IPS DF 4.7 (cell line): ENCODE measurements around the gene TRIM63.

Experiments used
- DNase-seq: peaks from one replicate; pipeline ENCODE4 v3.0.0-alpha.2; 2013; ENCODE audit warnings: low spot score; ENCODE audit errors: extremely low read depth

TRIM63 gene

DNA sequence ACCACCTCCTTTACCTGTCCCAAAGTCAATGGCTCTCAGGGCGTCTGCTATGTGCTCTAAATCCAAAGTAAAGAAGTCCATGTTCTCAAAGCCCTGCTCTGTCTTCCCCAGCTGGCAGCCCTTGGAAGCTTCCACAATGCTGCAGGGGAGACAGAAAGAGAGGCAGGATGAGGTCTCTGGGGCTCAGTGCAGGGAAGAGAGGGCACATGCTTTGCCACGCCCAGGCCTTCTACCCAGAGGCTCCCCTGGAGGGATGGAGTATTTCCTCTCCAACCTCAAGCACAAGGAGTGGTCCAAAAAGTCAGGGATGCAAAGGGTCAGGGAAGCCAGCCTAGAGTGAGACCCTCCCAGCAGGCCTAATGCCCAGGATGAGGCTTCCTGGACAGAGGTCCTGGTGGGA, 10.2 kb downstream of the TRIM63 start:
- DNase-seq: no peak

DNA sequence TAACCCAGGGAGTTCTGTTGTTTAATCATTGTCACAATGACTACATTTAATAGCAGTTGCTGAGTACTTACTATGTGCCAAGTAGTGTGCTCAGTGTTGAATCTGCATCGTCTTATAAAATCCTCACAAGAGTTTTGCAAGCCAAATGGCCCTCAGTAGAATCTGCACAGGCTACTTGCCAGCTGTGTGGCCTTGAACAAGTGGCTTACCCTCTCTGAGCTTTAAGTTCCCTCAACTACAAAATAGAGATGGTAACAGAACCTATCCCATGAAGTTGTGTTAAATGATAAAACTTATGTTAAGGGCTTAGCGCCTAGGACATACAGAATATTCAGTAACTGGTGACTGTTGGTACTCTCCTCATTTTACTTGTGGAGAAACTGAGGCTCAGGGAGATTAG, 12.4 kb downstream of the TRIM63 start:
- no peak for DNase-seq

DNA sequence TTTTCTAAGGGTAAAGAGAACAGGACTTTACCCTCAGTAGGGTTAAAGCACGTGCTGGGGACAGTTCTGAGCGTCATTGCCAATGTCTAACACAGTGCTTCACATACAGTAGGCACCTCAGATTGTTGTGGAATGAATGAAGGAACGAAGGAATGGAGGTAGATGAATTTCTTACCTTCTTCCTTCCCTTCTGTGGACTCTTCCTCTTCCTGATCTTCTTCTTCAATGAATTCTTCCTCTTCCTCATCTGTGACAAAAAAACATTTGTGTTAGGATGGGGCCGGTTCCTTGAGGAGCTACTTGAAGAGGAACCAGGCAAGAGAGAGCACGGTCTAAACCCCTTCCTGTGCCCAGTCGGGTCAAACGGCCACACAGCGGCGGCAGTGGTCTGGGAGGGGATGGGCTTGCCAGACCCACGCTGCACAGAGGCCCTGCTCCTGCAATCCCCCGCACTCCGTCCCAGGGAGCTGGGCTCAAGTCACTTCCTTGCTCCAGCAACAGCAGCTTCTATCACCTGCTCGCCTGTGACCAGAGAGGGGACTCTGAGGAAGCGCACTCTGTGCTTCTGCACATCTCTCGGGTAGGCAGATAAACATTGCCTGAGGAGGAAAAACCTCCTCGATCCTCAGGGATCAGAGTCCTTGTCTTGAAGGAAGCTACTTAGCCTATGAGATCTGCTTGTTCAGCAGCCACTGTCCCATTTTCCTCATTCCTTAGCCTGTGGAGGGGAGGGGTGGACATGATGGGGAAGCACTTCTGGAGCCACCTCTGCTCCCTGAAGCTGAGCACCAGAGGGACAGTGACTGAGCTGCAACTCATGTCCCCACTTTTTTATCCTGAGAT, 13.5 kb downstream of the TRIM63 start:
- DNase-seq: no peak

DNA sequence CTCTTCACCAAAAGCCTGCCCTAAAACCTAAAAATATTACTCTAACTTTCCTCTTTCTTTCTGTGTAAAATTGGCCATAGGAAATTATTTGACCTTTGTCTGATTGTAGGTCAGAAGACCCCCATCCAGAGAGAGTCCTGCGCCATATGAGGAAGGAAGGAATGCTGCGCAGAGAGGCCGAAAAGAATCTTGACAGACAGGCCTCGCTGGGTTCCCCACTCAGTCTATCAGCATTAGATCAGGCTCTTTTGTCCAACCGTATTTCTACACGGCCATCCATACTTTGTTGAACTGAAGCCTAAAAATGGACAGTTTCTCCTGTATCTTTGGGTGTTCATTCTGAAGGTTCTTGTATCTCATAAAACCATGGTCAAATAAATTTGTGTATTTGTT, 17.2 kb downstream of the TRIM63 start:
- DNase-seq: no peak

DNA sequence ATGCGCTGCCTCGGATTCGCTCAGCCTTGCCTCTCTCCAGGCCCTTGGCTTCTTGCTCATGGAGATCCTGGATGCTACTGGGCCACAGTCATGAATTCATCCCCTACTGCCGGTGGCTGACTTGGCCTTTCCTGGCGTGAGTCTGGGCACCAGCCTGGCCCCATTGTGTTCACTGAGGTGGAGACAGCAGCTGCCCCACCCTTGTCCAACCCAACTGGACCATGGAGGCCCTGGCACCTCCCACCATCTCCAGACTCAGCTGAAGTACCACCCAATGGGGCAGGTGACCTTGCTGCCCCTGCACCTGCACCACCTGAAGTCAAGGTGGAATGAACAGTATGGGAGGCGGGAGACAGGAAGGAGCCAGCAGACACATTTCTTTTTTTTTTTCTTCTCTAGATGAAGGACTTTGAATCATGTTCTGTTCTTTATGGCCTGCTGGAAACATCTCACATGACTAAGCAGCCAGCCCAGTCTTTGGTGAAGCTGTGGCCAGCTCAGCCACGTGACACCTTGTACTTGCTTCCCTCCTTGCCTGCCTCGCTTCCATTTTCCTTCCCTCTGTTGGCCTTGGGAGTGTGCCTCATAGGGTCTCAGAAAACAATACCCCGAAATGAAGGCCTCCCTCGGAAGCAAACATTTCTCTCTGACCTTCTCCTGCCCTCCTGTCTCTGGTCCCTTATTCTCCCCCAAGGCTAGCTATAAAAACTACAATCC, 17.7 kb downstream of the TRIM63 start:
- no peak for DNase-seq

DNA sequence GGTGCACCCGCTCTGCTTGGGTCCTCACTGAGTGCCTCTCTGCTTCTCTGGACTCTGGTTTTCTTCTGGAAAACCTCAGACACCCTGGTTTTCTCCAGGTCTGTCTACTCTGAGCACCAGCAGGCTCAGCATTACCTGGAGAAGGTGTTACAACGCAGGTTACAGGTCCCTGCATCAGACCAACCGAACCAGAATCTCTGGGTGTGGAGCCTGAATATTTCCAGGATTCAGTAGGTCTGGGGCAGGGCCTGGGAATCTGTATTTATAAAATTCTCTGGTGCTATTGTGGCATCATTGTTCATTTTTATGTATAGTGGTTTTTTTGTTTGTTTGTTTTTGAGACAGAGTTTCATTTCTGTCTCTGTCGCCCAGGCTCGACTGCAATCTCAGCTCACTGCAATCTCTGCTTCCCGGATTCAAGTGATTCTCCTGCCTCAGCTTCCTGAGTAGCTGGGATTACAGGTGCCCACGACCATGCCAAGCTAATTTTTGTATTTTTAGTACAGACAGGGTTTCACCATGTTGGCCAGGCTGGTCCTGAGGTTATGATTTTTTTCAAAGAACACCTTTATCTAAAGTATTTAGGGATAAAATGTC, 20.1 kb downstream of the TRIM63 start:
- no peak for DNase-seq

DNA sequence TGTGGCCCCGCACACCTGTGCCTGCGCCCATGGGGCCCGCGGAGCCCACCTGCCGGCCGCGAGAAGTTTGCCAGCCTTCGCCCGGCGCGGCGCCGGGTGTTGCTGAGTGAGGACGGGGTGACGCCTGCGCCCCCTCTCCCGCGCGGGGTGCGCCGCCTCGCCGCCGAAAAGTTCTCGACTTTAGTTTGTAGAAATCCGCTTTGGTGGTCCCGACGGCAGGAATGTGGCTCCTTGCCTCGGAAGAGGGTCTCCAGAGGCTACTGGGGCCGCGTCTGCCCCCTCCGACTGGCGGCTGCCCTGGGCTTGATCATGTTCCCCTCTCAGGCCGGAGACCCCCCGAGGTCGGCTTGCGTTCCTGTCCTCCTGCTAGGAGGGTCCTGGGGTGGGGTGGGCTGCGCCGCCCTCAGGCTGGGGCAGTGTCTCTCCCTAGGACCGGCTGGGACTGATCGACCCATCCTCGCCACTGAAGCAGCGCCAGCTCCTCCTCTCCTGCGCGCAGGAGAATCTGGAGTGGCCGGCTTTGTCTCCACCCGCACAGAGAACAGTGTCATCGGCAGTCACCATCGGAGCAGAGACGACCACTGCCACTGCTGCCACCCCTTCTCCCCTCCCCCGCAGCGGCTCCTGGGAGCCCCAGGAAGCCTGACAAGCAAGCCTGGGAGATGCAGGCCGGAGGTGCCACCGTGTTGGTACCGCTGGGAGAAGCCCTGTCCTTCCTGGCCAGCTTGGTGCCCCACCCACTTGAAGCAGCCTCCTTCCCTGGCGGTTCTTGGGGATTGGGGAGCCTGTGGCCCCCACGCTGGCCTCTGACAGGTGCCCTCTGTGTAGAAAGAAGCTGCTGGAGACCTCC, 21.0 kb downstream of the TRIM63 start:
- DNase-seq: no peak

DNA sequence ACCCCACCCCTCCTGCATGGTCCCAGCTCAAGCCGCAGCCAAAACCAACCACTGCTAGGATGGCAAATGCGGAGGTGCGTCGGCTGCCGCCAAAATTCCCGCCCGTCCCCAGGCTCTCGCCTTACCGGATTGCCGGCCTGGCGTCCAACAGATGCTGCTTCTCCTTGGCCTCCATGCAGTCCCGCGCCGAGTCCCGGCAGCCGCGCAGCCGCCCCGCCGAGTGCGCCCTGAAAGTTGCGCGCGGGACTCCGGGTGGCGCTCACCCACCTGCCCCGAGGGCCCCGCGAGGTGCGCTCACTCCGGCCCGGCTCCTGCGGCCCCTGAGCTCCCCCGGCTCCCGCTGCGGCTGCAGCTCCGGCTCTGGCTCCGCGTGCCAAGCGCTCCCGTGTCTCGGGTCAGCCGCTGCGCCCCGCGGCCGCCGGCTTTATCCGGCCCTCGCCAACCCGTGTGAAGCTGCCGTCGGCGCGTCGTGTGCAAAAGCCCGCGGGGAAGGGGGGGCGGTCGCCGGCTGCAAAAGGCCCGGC, 21.6 kb downstream of the TRIM63 start, which contains the start of gene SLC30A2:
Gene SLC30A2, minus strand, starts transcription at position 397 of the 524 bp plus-strand sequence. Its CDS starts 222 bp downstream, at position 175.
- DNase-seq: no peak

DNA sequence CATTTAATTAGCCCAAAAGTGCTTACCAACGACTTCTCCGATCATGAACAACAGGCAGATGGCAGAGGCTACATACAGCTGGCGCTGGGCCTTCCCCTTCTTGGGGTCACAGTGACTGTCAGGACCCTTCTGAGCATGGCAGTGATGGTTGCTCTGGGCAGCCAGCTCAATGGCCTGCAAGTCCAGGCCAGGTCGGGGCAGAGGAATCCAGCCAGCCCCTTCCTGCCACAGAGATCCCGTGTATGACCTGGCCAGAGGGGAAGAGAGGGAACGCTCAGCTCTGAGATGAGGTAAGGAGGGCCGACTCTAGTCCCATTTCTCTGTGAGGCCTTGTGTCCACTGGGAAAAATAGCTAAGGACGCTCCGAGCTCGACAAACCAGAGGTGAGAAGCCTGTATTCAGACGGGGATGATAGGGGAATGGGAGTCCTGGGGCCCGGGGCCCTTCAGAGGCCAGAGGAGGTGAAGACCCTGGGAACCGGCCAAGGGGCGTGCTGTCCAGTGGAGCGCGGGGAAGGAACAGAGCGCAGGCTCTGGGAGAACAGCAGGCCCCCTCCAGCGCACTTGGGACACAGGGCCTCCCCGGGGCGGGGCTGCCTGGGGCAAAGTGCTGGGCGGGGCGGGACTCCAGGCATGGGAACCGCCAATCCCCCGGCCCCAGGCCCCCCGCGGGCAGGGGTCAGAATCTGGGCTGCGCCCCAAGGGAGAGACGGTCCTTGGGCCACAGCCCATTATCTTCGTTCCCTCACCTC, 22.3 kb downstream of the TRIM63 start:
- no peak for DNase-seq

DNA sequence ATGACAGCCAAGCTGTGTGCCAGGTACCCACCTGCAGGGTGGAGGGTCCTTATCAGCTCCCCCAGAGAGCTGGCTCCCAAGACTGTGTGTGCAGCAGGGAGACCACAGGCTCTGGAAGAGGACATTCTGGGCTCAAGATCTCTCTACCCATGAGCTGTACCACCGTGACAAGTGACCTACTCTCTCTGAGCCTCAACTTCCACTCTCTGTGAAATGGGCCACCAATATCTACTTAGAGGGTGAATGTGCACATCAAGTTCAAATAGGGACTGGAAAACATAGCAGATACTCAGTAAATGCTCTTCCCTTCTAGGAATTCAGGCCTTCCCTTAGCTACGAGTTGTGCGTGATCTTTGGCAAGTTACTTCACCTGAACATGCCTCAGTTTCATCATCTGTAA, 23.0 kb downstream of the TRIM63 start:
- no peak for DNase-seq

DNA sequence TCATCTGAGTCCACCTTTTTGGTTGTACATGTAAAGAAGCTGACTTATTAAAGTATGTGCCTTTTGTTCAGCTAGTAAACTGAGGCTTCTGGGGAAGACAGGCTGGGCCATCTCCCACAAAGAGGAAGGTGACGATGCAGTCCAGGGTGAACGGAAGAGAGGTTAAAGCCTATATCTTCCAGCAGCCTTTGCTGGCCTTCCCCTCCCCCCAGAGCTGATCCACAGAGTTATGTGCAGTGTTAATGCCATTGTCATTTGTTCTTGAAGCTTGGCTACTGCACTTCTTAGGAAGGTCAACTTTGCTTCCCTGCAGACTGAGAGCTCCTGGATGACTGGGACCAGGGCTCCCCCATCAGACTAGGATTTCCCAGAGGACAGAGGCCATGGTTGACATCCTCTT, 23.7 kb downstream of the TRIM63 start:
- no peak for DNase-seq

DNA sequence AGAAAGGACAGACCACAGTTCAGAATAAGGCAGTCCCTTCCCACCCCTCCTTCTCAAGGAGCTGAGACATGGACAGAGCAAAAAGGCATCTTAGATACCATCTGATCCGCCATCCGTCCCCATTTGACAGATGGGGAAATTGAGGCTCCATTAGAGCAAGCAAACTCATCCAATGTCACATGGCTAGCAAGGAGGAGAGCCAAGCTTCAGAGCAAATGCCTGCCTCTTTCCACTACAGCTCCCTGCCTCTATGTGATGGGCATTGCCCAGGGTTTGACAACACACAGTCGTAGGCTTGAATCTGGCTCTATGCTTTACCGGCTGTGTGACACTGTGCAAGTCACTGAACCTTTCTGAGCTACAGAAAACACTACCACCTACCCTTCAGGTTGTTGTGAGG, 25.5 kb downstream of the TRIM63 start:
- DNase-seq: no peak

DNA sequence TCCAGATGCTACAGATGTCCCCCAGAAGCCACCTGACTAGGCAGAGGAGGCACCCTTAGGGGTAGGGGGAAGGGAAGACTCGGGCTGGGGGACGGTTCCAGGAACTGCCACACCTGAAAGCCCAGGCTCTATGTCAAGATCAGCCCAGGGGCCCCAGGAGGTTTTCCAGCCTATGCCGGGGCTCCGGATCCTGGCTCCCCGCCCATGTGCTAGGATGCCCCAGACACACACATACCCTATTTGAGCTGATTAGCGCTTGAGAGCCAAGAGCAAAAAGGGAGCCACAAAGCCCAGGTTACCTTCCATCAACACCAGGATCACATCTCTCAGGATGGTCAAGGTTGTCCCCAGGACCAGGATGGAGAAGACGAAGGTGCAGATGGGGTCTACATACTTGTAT, 26.0 kb downstream of the TRIM63 start:
- DNase-seq: no peak

DNA sequence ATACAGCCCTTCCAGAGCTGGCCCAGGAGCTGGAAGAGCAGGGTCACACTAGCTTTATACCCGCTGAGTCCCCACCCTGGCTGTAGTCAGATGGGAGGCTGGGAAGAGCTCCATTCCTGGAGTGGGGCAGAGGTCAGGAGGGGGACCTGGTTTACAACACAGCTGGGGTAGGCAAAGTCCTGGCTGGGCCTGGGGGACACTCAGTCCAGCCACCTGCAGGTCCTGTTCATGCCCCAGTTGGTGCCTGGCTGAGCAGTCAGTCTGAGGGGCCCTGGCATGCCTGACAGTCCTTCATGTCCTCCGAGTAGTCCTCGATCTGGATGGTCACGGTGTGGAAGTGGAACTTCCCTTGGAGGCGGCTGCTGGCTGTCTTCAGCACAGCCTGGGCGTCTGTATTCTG, 28.5 kb downstream of the TRIM63 start:
- no peak for DNase-seq

DNA sequence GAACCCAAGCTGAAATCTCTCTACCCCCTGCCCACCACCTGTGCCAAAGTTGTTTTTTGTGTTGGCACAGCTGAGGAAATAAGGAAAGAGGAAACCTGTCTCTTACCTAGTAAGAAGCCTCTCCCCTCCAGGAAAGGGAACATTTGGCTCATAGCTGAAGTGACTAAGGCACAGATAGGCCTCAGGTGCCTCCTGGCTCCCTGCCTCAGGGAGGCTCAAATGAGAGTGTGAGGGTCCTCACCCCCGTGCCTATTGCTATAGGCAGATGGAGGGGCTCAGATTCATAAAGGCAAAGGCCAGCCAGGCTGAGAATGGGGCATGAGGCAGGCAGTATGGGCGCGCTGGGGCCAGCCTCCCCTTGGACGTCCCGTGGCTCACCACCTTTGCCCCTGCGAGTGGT, 29.0 kb downstream of the TRIM63 start:
- DNase-seq: no peak

DNA sequence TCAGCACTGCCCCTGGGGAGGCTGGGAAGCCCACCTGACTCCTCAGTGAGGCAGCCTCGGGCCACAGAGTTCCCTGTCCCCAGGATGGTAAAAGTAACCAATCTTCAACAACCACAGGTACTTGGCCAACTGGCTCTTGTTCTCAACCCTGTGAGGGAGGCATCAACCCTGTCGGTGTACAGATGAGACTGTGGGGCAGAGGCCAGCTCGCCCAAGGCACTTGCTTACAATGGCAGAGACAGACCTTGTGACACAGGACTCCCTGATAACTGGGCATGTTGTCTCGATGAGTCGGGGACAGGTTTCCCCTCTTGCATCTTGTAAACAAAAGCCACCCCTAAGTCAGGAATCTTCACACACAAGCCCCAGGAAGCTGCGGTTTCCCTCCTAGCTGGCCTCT, 29.5 kb downstream of the TRIM63 start:
- DNase-seq: no peak

DNA sequence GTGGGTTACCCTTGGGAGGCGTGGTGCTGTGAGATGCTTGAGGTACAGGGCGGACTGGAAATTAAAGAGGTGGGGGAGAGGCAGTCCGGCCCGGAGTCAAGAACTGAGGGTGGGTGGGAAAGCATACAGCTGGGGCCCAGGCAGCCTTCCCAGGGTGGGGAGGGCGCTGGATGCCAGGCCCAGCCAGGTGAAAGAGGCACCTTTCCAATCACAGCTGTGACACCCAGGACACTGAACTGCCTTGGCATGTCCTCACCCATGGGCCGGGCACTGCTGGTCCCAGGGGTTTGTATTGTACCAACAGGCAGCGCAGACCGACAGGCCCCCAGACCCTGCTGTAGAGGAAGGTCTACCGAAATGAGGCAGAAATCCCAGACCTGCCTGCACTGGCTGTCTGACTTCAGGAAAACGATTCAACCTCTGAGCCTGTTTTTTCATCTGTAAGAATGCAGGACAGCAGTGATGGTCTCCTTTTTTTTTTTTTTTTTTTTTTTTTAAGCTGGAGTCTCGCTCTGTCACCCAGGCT, 30.6 kb downstream of the TRIM63 start:
- DNase-seq: no peak

DNA sequence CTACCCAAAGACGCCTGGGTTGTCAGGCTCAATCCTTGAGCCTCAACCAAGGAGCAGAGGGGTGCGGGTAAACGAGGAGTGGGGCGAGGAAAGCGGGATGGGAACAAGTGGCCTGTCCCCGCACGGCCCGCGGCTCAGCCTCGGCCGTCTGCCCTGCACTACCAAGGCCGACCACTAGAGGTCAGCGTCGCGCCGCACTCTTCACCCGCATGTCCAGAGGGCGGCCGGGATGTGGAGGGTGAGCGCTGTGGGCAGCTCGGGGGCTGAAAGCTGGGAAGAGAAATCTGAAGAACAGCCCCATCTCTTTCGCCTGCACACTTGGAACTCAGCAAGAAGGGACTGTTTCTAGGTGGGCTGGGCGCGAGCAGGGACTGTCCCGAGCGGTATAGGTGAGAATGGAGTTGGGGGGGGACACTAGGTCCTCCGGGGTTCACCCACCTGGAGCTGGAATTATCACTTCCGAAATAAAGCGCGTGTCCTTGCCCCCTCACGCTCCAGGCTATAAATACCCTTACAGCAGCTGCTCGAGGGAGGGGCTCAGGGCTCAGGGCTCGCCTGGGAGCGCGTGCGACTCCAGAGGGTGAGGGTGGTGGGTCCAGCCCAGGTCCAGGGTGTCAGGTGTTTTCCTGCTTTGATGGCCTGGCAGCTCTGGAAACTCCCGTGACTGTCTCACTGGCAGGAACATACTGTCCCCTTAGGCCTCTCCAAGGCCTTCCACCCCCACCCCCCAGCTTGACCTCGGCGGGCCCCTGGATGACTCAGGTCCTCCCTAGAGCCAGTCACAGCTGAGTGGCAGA, 31.3 kb downstream of the TRIM63 start:
- DNase-seq: no peak

DNA sequence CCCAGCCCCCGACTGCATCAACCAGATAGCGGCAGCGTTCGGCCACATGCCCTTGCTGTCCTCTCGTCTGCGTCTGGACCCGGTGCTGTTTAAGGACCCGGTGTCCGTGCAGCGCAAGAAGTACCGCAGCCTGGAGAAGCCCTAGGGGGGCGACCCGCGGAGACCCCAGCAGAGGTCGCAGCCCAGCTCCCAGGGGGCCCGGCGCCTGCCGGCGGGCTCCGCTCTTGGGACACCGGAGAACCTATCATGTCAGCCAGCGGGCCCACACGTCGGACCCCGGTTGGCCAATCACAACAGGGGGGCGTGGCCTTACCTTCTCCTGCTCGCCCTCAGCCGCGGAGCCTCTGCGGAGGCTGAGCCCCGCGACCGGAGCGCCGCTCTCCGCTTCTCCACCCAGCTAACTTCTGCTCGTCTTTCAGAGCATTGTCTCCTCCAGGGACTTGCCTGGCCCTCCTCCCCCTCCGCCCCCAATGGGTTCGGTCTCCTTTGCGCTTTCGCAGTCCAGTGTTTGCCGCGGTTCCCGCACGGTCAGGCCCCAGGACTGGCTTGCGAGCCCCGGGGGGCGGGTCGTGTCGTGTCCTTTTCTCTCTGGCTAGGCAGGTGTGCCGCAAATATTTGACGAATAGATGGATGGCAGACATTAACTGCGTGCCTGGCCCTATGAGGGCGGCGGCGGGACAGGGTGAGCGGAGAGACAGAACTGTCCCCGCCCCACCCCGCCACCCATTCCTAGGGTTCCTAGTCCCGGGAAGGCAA, 32.0 kb downstream of the TRIM63 start:
- DNase-seq: no peak
